PFSK-1 (cell line): ENCODE data around the gene C4orf51.

Source experiments
- FOXP2 ChIP-seq: optimal IDR thresholded peaks from 2 replicates; pipeline ENCODE3; 2011; ENCODE audit warnings: borderline replicate concordance, control low read depth, inconsistent platforms; ENCODE audit not compliant: insufficient read depth; ENCODE audit errors: extremely low read length, extremely low read depth
- POLR2AphosphoS5 ChIP-seq: IDR thresholded peaks from 2 replicates; pipeline ENCODE4 v1.6.1; 2012; ENCODE audit warnings: low read depth, mild to moderate bottlenecking, control low read depth, low read length, moderate library complexity
- REST ChIP-seq, 2 experiments: IDR thresholded peaks; 2 replicates each; pipeline versions ENCODE4 v1.6.1 to v1.8.0; 2011 to 2012; ENCODE audit warnings: low read depth in 2 of 2, low read length in 2 of 2, control low read depth in 1 of 2, inconsistent platforms in 1 of 2, mild to moderate bottlenecking in 1 of 2, moderate library complexity in 1 of 2; ENCODE audit not compliant: insufficient read depth in 1 of 2
- SIN3A ChIP-seq: IDR thresholded peaks from 2 replicates; pipeline ENCODE4 v1.6.1; 2012; ENCODE audit warnings: mild to moderate bottlenecking, low read length, moderate library complexity, borderline replicate concordance; ENCODE audit not compliant: insufficient read depth
- TAF1 ChIP-seq: IDR thresholded peaks from 2 replicates; pipeline ENCODE4 v1.6.1; 2012; ENCODE audit warnings: low read length, control low read depth, borderline replicate concordance; ENCODE audit not compliant: insufficient read depth

Gene C4orf51

GRCh38 chr4:145743641-145744040, 63.7 kb downstream of the C4orf51 start:
- no peak for TF ChIP-seq SIN3A
- TF ChIP-seq POLR2AphosphoS5, result no peak
- no peak for TF ChIP-seq TAF1
- TF ChIP-seq FOXP2, result no peak
- TF ChIP-seq REST (IDR thresholded peaks at IDR 0.05; ENCODE audit: insufficient read depth in 1 of 2, low read depth in 2 of 2, low read length in 2 of 2), result no peak

GRCh38 chr4:145755802-145756201, 75.9 kb downstream of the C4orf51 start:
- TF ChIP-seq POLR2AphosphoS5 (no peak), FOXP2 (no peak), TAF1 (no peak), SIN3A (no peak), REST (IDR thresholded peaks at IDR 0.05; ENCODE audit: insufficient read depth in 1 of 2, low read depth in 2 of 2, low read length in 2 of 2) (no peak)

GRCh38 chr4:145756244-145756643, 76.3 kb downstream of the C4orf51 start:
- no peak for TF ChIP-seq SIN3A
- no peak for TF ChIP-seq REST (IDR thresholded peaks at IDR 0.05; ENCODE audit: insufficient read depth in 1 of 2, low read depth in 2 of 2, low read length in 2 of 2)
- TF ChIP-seq TAF1, result no peak
- no peak for TF ChIP-seq FOXP2
- no peak for TF ChIP-seq POLR2AphosphoS5

- no peak for TF ChIP-seq SIN3A
- TF ChIP-seq TAF1, result no peak
- TF ChIP-seq FOXP2, result no peak
- no peak for TF ChIP-seq REST (IDR thresholded peaks at IDR 0.05; ENCODE audit: insufficient read depth in 1 of 2, low read depth in 2 of 2, low read length in 2 of 2)
- TF ChIP-seq POLR2AphosphoS5, result no peak
Measured at GRCh38 chr4:145757188-145757587, 77.2 kb downstream of the C4orf51 start.

- TF ChIP-seq SIN3A (no peak), TAF1 (no peak), REST (IDR thresholded peaks at IDR 0.05; ENCODE audit: insufficient read depth in 1 of 2, low read depth in 2 of 2, low read length in 2 of 2) (no peak), FOXP2 (no peak), POLR2AphosphoS5 (no peak)
Measured at GRCh38 chr4:145760176-145760575, 80.2 kb downstream of the C4orf51 start.
